HG02885 (cell line): ENCODE results near the gene LMO2.
A peak's percentile ranks its signal among the peaks of the same experiment; 100 is the strongest.

Source experiments
- ATAC-seq: cut with Tn5 transposase; IDR thresholded peaks from one replicate; pipeline ENCODE4 v1.9.1; 2021; ENCODE audit warnings: mild to moderate bottlenecking; ENCODE audit not compliant: unreplicated experiment, poor library complexity

The LMO2 gene

GRCh38 chr11:33892906-33893594 lies 1.2 kb upstream of the LMO2 start:
- no peak for ATAC-seq

GRCh38 chr11:33889821-33890378 lies 2.0 kb downstream of the LMO2 start:
- ATAC-seq: no peak

GRCh38 chr11:33889296-33889695 lies 2.6 kb downstream of the LMO2 start:
- no peak for ATAC-seq

- ATAC-seq: no peak
These were observed 4.0 kb downstream of the LMO2 start for GRCh38 chr11:33887886-33888285.

DNA sequence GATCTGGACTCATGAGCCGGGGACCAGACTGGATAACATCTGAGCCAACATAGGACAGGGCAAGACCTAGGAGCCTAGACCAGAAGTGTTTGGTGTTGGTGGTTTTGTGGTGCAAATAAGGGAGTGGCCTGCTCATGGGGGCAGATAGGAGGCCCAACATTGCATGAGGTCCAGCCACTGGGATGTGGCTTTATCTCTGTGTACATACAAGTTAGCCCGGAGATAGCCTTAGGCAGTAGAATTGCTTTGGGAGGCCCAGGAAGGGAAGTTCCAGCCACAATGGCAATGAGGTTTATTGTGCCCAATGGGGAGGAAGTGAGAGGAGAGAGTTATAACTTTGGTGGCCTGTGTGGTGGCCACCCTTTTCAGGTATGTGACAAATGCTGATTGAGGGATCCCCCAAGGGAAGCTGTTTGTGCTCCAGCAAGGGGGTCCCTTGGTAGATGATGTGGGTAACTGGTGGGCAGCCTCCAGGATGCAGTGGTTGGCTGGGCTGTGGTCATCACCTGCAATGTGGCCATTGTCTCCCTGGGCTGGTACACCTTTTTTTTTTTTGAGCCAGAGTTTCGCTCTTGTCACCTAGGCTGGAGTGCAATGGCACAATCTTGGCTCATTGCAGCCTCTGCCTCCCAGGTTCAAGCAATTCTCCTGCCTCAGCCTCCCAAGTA lies 6.4 kb downstream of the LMO2 start:
- no peak for ATAC-seq

DNA sequence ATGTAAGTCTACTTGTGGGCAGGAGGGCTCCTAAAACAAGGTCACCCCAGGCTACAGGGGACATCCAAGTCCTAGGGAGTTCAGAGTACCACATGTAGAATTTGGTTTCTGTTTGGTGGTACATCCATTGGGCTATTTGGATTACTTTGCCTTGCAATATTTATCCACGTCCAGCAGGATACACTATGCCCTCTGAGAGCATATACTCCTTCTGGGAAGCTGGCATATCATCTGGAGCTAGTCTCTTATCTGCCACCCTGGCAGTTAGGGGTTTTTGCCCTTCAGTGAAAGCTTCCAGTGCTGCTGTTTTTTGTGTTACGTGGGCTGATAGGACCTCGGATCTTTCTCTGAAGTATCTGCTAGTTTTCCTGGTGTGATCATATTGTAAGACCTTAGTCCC lies 7.3 kb downstream of the LMO2 start:
- ATAC-seq: no peak

DNA sequence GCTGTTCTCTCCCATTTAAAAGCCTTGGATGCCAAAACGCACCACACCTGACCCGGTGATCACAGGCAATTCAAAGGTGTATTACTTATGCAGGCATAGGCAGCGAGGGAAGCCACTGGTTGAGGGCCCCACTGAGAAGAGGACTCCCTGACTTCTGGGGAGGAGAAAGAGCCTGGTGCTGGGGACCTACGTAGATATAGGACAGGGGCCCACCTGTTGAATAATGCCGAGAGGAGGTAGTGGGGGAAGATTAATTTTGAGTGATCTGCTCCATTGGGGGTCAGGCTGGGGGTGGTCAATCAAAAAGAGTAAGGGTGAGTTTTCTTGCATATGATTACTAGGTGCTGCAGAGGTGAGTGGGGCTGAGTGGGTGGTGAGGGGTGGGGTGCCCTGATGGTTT lies 7.8 kb downstream of the LMO2 start:
- no peak for ATAC-seq

DNA sequence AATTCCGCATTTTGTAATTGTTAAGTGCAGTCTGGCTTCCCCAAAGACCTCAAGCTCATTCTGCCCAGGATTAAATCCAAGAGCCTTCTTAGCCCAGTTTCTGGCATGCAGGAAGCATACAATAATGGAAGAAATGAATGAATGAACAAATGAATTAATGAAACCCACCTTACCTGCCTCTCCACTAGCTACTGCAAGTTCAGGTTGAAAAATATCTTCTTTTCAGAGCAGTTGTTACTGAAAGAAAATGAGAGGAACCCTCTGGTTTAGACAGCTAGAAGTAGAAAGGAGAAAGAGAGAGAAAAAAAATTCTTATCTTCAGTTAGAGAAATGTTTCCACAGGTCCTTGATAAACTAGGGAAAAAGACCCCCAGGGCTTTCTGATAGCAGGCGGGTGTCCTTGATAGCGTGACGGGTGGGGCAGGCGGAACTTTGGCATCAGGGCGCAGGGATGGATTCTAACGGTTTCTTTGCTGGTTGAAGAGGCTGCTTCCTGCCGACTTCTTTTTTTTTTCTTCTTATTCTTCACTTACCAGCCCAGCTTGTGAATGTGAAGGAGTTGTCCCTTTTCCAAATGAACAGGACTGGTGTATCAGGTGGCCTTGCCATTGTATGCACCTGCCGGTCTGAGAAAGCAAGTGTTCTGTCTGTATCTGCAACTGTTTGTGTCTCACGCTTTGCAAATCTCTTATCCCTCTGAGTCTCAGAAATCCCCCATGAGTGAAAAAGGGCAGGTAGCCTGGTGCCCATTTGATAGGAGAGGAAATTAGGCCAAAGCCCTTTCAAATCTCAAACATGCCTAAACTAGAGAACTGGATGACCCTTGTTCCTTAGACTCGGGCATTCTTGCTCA lies 10.0 kb downstream of the LMO2 start:
- ATAC-seq: no peak

DNA sequence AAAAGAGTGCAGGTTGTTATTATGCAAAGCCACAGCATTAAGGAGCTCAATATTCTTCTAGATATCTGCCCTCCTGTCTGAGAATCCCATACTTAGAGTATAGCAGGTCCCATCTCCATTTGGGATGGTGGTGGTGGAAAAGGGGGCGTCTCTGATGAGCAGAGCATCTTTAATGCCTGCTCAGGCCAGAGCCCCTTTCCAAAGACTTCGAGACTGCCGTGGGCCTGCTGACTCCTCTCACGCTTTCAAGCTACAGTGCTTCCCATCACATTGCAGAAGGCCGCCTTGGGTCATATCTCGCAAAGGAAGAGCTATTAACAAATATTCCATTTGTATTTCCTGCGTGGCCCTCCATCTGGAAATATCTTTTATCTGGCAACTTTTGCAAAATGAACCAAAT lies 10.9 kb downstream of the LMO2 start:
- no peak for ATAC-seq

DNA sequence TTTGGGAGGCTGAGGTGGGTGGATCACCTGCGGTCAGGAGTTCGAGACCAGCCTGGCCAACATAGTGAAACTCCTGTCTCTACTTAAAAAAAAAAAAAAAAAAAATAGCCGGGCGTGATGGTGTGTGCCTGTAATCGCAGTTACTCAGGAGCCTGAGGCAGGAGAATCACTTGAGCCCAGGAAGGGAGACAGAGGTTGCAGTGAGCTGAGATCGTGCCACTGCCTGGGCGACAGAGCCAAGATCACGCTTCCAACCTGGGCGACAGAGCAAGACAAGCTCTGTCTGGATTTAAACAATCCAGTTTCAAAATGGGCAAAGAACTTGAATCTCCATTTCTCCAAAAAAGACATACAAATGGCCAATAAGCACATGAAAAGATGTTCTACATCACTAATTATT lies 12.5 kb downstream of the LMO2 start:
- no peak for ATAC-seq

DNA sequence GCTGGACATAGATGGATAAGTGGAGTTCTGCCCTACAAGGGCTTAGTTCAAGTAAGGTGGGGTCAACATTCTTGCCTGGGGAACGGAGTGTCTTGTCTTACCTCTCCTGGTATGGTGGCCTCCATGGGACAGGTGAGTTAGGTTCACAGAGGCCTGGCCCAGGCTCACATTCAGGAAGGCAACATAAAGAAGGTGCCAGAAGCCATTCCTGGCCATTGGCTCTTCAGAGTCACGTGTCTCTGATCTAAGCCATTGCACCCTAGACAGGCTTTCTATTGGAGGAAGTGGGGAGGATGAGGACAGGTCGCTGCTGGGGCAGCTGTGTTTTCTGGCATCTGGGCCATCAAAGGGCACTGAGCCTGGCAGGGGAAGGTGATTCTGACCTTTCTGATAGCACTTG lies 14.8 kb downstream of the LMO2 start:
- no peak for ATAC-seq

GRCh38 chr11:33875621-33876294 lies 16.1 kb downstream of the LMO2 start:
- no peak for ATAC-seq

DNA sequence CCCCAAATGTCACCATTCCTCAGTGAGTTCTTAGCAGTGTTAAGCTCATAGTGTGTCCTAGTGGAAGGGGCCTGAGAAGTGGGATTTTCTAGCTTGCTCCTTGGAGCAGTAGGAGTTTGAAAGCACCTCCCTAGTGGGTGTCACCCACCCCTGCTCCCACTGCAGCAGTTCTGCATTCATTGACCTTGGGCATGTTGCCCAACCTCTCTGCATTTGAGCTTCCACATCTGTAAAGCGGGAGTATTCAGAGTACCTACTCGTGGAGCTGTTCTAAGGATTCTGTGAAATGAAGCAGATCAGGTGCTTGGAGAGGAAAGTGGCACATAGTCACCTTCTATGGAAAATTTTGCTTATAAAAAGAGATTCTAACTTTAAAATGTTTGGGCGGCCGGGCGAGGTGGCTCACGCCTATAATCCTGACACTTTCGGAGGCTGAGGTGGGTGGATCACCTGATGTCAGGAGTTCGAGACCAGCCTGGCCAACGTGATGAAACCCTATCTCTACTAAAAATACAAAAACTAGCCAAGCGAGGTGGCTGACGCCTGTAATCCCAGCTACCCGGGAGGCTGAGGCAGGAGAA lies 16.9 kb downstream of the LMO2 start:
- ATAC-seq: no peak

DNA sequence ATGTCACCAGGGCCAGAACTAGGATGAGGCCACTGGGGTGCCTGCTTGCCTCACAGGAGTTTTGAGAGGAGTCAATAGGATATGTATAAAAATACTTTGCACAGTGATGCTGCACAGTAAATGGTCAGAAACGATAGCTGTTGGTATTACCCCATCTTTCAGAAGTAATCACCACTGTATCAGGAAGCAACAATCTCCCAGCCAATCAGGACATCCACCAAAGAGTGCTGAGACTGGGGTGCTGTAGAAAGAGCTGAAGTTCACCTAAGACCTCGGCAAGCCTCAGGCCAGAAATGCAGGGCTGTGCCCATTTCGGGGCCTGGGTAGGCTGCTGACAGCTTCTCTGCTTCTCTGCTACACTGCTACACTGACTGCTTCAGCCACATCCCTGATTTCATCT lies 17.4 kb downstream of the LMO2 start:
- ATAC-seq: no peak

DNA sequence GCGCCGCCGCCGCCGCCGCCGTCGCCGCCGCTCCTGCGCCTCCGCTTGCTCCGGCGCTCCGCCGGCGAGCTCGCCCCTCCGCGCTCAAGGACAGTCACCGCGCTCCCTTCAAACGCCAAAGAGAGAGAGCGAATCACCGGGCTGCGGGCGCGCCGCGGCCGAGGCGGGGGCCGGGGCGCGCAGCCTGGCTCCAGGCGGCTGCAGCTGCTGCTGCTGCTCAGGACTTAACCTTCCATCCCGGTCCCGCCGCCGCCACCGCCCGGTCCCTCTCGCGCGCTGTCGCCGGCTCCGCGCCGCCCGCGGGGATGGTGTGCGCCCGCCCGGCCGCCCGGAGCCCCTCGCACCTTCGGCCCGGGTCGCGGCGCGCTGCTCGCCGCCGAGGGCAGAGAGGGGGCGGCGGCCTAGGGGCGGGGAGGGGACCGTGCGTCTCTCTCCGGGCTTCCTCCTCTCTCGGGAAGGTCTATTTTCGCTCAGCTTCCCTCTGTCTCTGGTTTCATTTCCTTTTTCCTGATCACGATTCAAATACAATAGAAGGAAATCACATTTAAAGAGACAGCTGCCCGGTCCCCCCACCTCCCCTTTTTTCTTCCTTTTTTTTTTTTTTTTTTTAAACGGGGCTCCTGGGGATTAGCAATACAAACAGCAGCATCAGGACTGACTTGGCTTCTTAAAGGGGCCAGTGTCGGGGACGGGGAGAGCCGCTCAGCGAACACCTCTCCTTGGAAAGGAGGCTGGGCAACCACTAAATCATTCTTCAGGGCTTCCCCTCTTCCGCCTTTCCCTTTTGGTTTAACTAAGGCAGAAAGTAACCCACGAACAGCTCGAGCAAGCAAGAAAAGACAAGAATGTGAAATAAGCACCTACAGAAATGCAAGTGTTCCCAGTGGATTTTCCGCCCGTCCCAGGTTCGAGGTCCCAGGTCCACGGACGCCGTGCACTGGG lies 22.1 kb downstream of the LMO2 start:
- ATAC-seq: peak; percentile 42

DNA sequence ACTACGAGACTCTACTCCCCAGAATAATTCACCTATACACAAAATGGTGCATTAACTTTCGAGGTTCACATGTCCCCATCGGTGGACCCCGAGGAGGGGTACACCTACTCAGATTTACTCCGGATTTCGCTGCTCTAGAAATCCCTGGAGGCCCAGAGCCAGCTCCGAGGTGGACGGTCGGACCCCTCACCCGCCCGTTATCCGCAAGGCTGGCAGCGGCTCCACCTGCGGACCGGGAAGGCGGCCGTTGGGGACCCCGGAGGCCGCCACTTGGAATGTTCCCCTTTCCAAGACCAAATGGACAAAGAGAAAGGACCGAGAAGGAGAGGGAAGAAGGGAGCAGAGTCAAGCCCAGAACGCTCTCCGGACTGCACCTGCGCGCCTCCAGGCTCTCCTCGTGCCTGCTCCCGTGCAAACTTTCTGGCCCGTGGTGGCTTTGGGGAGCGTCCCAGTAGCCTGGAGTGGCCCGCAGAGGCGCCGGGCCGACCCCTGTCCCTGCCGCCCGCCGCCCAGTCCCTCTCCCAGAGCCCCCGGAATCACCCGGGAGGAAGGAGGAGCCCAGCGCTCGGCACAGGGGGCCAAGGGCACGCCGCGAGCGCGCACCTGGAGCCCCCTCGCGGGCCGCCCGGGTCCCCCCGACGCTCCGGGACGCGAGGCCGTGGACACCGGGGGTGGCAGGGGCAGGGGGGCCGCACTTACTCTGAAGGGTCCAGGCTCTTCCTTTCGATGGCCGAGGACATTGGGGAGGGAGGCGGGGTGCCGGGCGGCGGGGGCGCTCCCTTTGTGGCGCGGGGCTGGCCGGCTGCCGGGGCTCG lies 23.0 kb downstream of the LMO2 start:
- ATAC-seq: peak; percentile 24

DNA sequence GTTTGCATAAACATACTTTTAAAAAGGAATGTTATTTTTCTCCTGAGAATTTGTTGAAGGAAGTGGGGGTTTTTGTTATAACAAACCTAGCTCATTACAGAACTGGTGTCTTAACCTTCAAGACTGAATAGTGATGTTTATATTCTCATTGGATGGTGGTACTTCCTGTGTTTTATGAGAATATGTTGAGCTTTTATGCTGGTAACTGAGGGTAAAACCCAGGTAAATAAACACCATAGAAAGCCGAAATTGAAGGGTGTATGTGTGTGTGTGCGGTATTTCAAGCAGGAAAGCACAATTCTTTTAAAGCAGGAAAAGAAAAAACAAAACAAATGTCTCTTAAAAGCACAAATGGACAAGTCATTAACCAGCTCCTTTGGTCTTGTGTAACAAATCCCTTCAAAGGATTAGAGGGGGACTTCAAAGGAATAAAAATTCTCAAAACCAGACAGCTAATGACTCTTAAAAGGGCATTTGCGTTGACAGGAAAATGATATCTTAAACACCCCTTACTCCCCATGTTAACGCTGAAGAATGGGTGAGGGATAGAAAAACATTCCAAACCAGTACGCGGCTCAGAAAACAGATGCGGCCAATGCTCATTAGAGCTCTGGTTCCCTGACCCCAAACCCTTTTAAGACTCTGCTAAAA lies 23.8 kb downstream of the LMO2 start:
- ATAC-seq: no peak

DNA sequence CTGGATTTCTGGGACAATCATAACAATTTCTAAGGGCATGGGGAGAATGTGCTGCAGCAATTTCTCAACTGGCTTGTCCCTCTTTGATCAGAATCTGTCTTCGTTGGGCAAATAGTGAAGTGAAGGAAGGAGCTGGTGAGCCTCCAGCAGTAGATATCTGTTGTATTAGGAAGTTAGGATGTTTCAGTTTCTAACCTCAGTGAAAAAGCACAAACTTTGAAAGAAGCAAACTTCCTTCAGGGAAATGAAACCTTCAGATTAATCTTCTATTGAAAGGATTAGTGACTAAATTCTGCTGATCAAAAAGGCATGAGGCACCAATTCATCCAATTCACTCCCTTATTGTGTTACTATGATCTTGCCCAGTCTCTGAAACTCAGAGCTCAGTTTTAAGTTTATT lies 24.3 kb downstream of the LMO2 start:
- ATAC-seq: no peak
